Effector memory CD4-positive, alpha-beta T cell (primary cell): ENCODE results near the gene ARHGAP24.

ENCODE experiments used
- DNase-seq, 3 donors: peaks; one replicate each; pipeline ENCODE4 v3.0.0-alpha.2; 2020
- H3K27ac ChIP-seq: 2 replicates; pipeline ENCODE4 v1.7.0; 2013; ENCODE audit warnings: mild to moderate bottlenecking, low read length, moderate library complexity; ENCODE audit not compliant: insufficient read depth, poor library complexity, severe bottlenecking
- H3K27me3 ChIP-seq: replicated peaks from 2 replicates; pipeline ENCODE4 v1.7.0; 2013; ENCODE audit warnings: mild to moderate bottlenecking, low read length; ENCODE audit not compliant: insufficient read depth, control insufficient read depth, poor library complexity, severe bottlenecking
- H3K36me3 ChIP-seq: 2 replicates; pipeline ENCODE4 v1.7.0; 2013; ENCODE audit warnings: mild to moderate bottlenecking, low read length, moderate library complexity; ENCODE audit not compliant: control insufficient read depth, insufficient read depth
- H3K4me1 ChIP-seq: 2 replicates; pipeline ENCODE4 v1.7.0; 2013; ENCODE audit warnings: low read length, mild to moderate bottlenecking; ENCODE audit not compliant: control insufficient read depth, insufficient read depth, poor library complexity, severe bottlenecking
- H3K4me3 ChIP-seq: 2 replicates; pipeline ENCODE4 v1.7.0; 2013; ENCODE audit warnings: low read length, low read depth, mild to moderate bottlenecking; ENCODE audit not compliant: insufficient read depth, poor library complexity, severe bottlenecking
- H3K9me3 ChIP-seq: 2 replicates; pipeline ENCODE4 v1.7.0; 2013; ENCODE audit warnings: mild to moderate bottlenecking, low read length, moderate library complexity; ENCODE audit not compliant: control insufficient read depth

Gene ARHGAP24

DNA sequence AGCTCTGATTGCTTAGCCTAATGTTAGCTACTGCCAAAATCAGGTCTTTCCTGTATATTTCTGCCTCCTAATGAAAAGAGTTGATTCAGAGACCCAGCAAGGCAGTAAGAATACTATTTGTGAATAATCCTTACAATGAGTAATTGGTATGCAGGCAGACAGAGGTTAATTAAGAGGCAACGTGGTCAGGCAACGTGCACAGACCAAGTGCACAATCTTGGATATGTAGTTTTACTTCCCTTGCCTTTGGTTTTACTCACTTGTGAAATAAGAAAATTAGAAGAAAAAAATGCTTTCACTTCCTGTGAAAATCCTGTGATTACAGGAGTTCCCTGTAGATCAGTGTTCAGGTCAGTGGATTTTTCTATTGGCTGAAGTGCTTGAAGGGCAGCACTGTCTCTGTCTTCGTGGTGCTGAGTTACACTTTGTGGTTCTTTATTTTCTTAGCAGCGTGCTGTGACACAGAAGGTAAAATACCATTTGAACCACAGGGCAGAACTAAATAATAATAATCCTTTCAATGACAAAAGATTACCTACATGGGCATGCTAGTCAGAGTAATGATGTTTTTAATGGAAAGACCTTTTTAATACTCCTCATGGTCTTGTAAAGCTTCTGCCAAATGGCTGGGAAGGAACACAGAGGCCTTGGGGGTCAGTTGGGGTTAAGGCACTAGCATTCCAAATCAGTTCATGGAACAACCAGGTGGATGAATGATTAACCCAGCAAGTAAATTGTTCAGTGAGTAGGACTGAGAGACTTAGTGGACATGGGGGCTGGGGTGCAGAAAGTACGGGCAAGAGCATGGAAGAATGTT is 454.0 kb downstream of the ARHGAP24 start:
- no peaks in the 10 kb centered on the region for H3K9me3 ChIP-seq
- no peaks in the 10 kb centered on the region for H3K36me3 ChIP-seq
- no peaks in the 10 kb centered on the region for H3K4me1 ChIP-seq
- H3K4me3 ChIP-seq: no peak overlapping the region
- H3K27ac ChIP-seq: no peak overlapping the region
- H3K27me3 ChIP-seq: no peaks in the 10 kb centered on the region
- DNase-seq: no peak

GRCh38 chr4:85929961-85930665 is 455.2 kb downstream of the ARHGAP24 start:
- Histone ChIP-seq H3K27ac (no peak overlapping the region), H3K4me1 (no peaks in the 10 kb centered on the region), H3K27me3 (no peaks in the 10 kb centered on the region), H3K36me3 (no peaks in the 10 kb centered on the region), H3K9me3 (no peaks in the 10 kb centered on the region), H3K4me3 (no peak overlapping the region)
- no peak for DNase-seq

DNA sequence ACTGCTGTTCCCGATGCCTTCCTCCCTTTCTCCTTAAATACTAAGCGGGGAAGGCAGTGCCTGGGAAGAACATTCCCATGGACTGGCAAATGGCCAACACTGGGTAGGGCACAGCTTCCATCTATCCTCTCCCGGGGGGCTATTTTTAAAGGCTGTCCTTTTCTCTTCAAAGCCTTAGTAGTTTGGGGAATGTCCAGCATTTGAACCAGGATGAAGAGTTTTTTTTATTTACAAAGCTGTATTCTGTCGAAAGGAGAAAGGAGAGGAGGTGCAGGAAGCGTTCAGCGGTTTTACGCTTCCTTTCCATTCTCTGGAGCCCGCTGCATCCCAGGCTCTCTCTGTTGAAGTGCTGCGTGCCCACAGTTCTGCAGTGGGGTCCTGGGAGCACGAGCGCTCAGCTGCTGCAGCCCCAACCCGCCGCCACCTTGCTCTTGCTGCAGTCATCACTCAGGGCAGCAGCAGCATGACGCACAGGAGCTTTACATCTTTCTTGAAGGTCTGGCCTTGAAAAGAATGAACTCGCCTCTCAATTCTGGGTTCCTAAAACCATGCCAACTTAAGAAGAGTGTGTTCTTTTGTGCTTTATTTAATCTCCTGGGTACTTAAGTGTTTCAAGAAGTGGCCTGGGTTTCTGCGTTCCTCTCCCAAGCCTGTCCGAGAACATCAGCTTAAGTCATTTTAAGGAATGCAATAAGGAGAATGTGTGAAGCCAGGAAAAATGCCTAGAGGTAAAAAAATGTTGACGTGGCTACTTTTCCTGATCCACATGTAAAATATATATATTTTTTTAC is 457.7 kb downstream of the ARHGAP24 start:
- Histone ChIP-seq H3K4me1 (no peaks in the 10 kb centered on the region), H3K27me3 (no peaks in the 10 kb centered on the region), H3K4me3 (no peak overlapping the region), H3K9me3 (no peaks in the 10 kb centered on the region), H3K36me3 (no peaks in the 10 kb centered on the region), H3K27ac (no peak overlapping the region)
- no peak for DNase-seq

DNA sequence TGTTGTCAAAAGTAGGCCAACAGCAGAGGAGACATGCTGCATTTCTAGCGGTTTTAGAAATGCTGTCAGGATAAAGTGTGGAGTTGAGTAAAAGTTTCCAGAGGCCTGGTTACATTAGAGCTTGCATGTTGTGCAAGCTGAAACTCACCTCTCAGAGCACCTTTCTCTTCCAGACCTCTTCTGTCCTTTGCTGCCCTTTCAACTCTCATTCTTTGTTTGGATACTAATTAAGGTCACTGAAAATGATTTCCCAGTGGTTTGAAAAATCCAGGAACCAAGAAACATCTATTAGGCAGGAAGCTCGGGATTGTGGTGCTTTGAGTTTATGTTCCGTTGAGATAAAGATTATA is 458.3 kb downstream of the ARHGAP24 start:
- no peak overlapping the region for H3K4me3 ChIP-seq

GRCh38 chr4:85937507-85937906 is 462.6 kb downstream of the ARHGAP24 start:
- Histone ChIP-seq H3K36me3 (no peaks in the 10 kb centered on the region), H3K27me3 (no peaks in the 10 kb centered on the region), H3K27ac (no peak overlapping the region), H3K4me1 (no peaks in the 10 kb centered on the region), H3K9me3 (no peaks in the 10 kb centered on the region), H3K4me3 (no peak overlapping the region)
- DNase-seq: no peak

More for the DNA sequence above, 458.3 kb downstream of the ARHGAP24 start:
- no peaks in the 10 kb centered on the region for H3K4me1 ChIP-seq
- H3K36me3 ChIP-seq: no peaks in the 10 kb centered on the region
- DNase-seq: no peak
- H3K27me3 ChIP-seq: no peaks in the 10 kb centered on the region
- H3K27ac ChIP-seq: no peak overlapping the region
- no peaks in the 10 kb centered on the region for H3K9me3 ChIP-seq

DNA sequence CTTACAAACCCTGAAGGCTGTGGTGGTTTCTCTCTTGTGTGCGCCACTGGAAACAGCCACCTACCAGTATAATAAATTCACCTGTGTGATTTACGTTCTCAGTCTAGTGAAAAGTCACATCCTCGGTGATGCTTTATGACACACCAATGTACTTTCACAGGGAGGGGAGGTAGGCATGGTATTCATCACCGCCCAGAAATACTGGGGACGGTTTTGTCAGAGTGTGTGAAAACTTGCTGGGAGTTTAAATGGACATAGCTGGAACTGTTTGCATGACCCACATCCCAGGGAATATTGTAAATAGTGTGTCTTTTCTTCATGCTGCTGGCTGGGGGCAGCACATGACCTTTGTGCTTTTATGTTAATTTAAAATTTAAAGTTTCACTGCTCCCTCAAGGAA is 463.1 kb downstream of the ARHGAP24 start:
- Histone ChIP-seq H3K4me1 (no peaks in the 10 kb centered on the region), H3K36me3 (no peaks in the 10 kb centered on the region), H3K4me3 (no peak overlapping the region), H3K9me3 (no peaks in the 10 kb centered on the region), H3K27ac (no peak overlapping the region), H3K27me3 (no peaks in the 10 kb centered on the region)
- DNase-seq: no peak

DNA sequence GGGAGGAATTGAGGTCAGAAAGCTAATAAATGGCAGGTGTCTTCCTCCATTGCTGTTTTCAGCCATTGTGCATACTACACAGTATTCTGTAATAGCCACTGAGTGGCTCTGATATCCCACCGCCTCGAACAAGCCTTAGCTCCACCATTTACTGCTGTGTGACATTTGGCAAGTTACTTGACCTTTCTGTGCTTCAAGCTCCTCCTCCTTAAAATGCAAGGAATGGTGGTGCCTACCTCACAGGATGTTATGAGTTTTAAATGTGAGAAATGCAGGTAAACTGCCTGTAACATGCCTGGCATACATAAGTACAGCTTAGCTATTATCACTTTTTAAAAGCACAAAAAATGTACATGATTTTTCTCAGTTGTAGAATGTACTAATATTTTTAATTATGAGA is 464.0 kb downstream of the ARHGAP24 start:
- Histone ChIP-seq H3K4me3 (no peak overlapping the region), H3K9me3 (no peaks in the 10 kb centered on the region), H3K27me3 (no peaks in the 10 kb centered on the region), H3K27ac (no peak overlapping the region), H3K4me1 (no peaks in the 10 kb centered on the region), H3K36me3 (no peaks in the 10 kb centered on the region)
- no peak for DNase-seq

GRCh38 chr4:85939595-85939994 is 464.6 kb downstream of the ARHGAP24 start:
- H3K36me3 ChIP-seq: no peaks in the 10 kb centered on the region
- H3K4me3 ChIP-seq: no peak overlapping the region
- H3K27me3 ChIP-seq: no peaks in the 10 kb centered on the region
- no peak for DNase-seq
- H3K4me1 ChIP-seq: no peaks in the 10 kb centered on the region
- no peak overlapping the region for H3K27ac ChIP-seq
- H3K9me3 ChIP-seq: no peaks in the 10 kb centered on the region

- Histone ChIP-seq H3K36me3 (no peaks in the 10 kb centered on the region), H3K4me3 (no peak overlapping the region), H3K4me1 (no peaks in the 10 kb centered on the region), H3K27me3 (no peaks in the 10 kb centered on the region), H3K27ac (no peak overlapping the region), H3K9me3 (no peaks in the 10 kb centered on the region)
- no peak for DNase-seq
These were observed 465.2 kb downstream of the ARHGAP24 start for GRCh38 chr4:85940151-85940550.

- H3K27me3 ChIP-seq: no peaks in the 10 kb centered on the region
- DNase-seq: no peak
- no peaks in the 10 kb centered on the region for H3K9me3 ChIP-seq
- H3K4me1 ChIP-seq: no peaks in the 10 kb centered on the region
- no peak overlapping the region for H3K27ac ChIP-seq
- H3K4me3 ChIP-seq: no peak overlapping the region
- no peaks in the 10 kb centered on the region for H3K36me3 ChIP-seq
These were observed 467.2 kb downstream of the ARHGAP24 start for GRCh38 chr4:85942107-85942506.
